Stomach (tissue), 9 donors: ENCODE results near the gene MBD4. TPM values are rescaled to one million over a fixed set of nuclear protein-coding genes. Genes with fewer than 3 reads are reported as not detected.
"Not testable (repeated sequence)": the region's sequence is repeated elsewhere in the genome, so short reads cannot be mapped to it uniquely, and the experiment has no call there.

Experiments used
- DNase-seq, 2 donors: peaks; one replicate each; pipeline versions ENCODE4 v3.0.0 to v3.0.0-alpha.2; 2013 to 2019
- H3K27ac ChIP-seq, 5 donors: fragments of 200-600 bp in 4 of 5; sonication (generic) in 4 of 5; one replicate each; pipeline ENCODE4 v1.5.1; 2013 to 2019; ENCODE audit warnings: mild to moderate bottlenecking in 1 of 5, moderate library complexity in 1 of 5
- H3K27me3 ChIP-seq, 3 donors: fragments of 200-600 bp; sonication (generic); one replicate each; pipeline ENCODE4 v1.5.1; 2017 to 2019; ENCODE audit warnings: mixed run types in 1 of 3
- H3K36me3 ChIP-seq, 4 donors: fragments of 200-600 bp; sonication (generic); 1 replicate in 3 of 4; 2 replicates in 1 of 4; pipeline ENCODE4 v1.5.1; 2016 to 2019
- H3K4me1 ChIP-seq, 4 donors: fragments of 200-600 bp; sonication (generic); one replicate each; pipeline ENCODE4 v1.5.1; 2016 to 2019
- H3K4me3 ChIP-seq, 4 donors: fragments of 200-600 bp; sonication (generic) in 3 of 4; one replicate each; pipeline ENCODE4 v1.5.1; 2016 to 2019; ENCODE audit warnings: mild to moderate bottlenecking in 1 of 4
- H3K9me3 ChIP-seq, 4 donors: fragments of 200-600 bp; sonication (generic); one replicate each; pipeline ENCODE4 v1.5.1; 2016 to 2019
- EP300 ChIP-seq: sonication (generic); formaldehyde crosslinking; IDR thresholded peaks from one replicate; pipeline ENCODE4 v1.6.1; 2017; ENCODE audit warnings: antibody characterized with exemption
- POLR2A ChIP-seq, 4 donors: fragments of 450-650 bp; IDR thresholded peaks; one replicate each; pipeline ENCODE4 v1.6.1; 2016; ENCODE audit warnings: antibody characterized with exemption in 4 of 4, control low read depth in 2 of 4, mild to moderate bottlenecking in 1 of 4, moderate library complexity in 1 of 4
- POLR2AphosphoS5 ChIP-seq, 3 donors: sonication (generic); formaldehyde crosslinking; IDR thresholded peaks; one replicate each; pipeline ENCODE4 v1.6.1; 2016; ENCODE audit warnings: antibody characterized with exemption in 3 of 3
- WGBS, 5 donors: extraction: QIAGEN DNeasy Blood & Tissue Kit in 3 of 5; methylation state at CpG; one replicate each; pipeline versions ENCODE4 v1.1.5 to v1.1.7; 2013 to 2018; 5-methylcytosine and 5-hydroxymethylcytosine counted together
- intact Hi-C: fragments of 100-400 bp; cut with DNase I; formaldehyde crosslinking; loops from one replicate; pipeline ENCODE4 v1.15.1; 2023; ENCODE audit warnings: low total_unique reads
- polyA plus RNA-seq, 3 donors: library from polyadenylated mRNA; stranded (reverse); fragments of 200-250 nt; gene quantifications; one replicate each; pipeline ENCODE4 v1.2.3, GENCODE V29; 2013
- total RNA-seq, 5 donors: library from RNA; depleted of rRNA; stranded (reverse); fragments of >200 nt; gene quantifications; one replicate each; pipeline versions ENCODE4 v1.1.0 to v1.2.3, GENCODE V29; 2014 to 2016
- TF ChIP-seq, protein P1 (sequence below), 7 experiments: fragments of 450-650 bp in 4 of 7; fragments of 200-600 bp in 3 of 7; sonication (generic) in 3 of 7; IDR thresholded peaks; one replicate each; pipeline ENCODE4 v1.5.1; 2016 to 2019; ENCODE audit warnings: antibody characterized with exemption in 7 of 7, control low read depth in 2 of 7, mild to moderate bottlenecking in 1 of 7
- donor health status: healthy with polysubstance abuse.
- donor health status: Bipolar disorder and iron deficiency.
- donor health status: healthy.

Gene MBD4
- total and polyA plus RNA-seq, 8 donors = 5.8 to 74.1 (median 21.7) TPM

DNA sequence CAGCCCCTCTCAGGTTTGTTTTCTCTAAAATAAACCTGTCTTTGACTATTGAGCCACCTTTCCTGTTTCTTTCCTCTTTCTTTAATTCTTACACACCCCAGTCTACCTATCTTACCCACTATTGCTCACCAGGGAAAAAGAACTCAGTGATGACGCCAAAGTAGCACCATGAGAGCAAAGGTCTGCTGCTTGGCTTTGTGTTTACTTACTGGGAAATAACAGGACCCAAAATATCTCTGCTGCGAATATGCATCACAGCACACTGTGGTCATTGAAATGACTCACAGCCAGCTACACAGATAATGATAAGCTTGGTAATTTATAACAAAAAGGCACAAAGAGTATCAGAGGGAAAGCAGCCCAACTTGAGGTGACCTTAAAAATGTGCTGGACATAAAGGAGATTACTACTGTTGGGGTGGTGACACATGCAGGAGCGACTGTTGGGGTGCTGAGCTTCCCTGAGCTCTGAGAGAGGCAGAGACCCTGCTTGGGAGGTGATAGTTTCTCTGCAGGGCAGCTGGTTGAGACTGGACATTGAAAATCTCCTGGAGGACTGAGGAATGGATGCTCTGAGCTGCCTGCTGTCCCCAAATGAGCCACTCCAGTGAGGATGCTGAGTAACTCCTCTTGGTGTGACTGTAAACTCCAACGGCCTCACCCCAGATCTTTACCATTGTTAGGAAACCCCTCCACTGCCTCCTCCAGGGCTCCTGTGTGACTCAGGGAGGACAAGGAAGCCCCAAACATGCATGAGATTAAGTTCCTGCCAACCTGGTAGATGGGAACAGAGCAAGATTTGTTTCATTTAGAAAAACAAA is 25.9 kb downstream of the MBD4 start:
- peak in 1 of 2 donors; percentile 77 for DNase-seq
- Histone ChIP-seq H3K27me3 (no peaks in the 10 kb centered on the region), H3K4me3 (no peak overlapping the region), H3K9me3 (no peaks in the 10 kb centered on the region), H3K27ac (peak overlapping the region; percentile 47 to 84 (median 71)), H3K36me3 (no peaks in the 10 kb centered on the region), H3K4me1 (peaks cover 6 to 19% (median 10%) of the 10 kb centered on the region in 4 donors)
- intact Hi-C loops = no loop called here
- TF ChIP-seq, protein P1, sequence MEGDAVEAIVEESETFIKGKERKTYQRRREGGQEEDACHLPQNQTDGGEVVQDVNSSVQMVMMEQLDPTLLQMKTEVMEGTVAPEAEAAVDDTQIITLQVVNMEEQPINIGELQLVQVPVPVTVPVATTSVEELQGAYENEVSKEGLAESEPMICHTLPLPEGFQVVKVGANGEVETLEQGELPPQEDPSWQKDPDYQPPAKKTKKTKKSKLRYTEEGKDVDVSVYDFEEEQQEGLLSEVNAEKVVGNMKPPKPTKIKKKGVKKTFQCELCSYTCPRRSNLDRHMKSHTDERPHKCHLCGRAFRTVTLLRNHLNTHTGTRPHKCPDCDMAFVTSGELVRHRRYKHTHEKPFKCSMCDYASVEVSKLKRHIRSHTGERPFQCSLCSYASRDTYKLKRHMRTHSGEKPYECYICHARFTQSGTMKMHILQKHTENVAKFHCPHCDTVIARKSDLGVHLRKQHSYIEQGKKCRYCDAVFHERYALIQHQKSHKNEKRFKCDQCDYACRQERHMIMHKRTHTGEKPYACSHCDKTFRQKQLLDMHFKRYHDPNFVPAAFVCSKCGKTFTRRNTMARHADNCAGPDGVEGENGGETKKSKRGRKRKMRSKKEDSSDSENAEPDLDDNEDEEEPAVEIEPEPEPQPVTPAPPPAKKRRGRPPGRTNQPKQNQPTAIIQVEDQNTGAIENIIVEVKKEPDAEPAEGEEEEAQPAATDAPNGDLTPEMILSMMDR (IDR thresholded peaks at IDR 0.05) = peak in 1 of 7 experiments; percentile 6
- TF ChIP-seq POLR2A (IDR thresholded peaks at IDR 0.05) (no peak), EP300 (no peak), POLR2AphosphoS5 (IDR thresholded peaks at IDR 0.05) (peak in 2 of 3 donors; percentile 11 to 73)
- WGBS, 5 donors = 30 to 44% (median 35%) methylated on average over 4 of the region's 4 CpGs

DNA sequence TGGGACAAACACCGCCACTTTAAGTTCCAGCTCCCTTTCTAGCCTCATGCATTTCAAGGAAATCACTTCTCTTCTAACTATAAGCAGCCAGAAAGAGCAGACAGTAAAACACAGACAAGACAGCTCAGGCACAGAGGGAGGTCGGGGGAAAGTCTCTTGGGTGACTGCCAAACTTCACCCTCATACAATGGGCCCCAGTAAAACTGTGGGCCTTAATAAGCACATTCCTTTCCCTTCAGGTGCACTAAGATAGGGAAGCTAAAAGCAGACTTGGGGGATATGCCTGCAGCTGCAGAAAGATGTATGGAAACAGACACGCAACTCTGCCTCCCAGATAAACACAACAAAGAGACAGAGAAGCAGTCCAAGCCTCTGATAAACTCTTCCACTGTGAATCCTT is 26.5 kb downstream of the MBD4 start:
- H3K9me3 ChIP-seq, DNase-seq, intact Hi-C loops, H3K4me3 ChIP-seq, H3K27me3 ChIP-seq, H3K36me3 ChIP-seq: not testable (repeated sequence)
- Histone ChIP-seq H3K4me1 (peaks cover 6 to 19% (median 10%) of the 10 kb centered on the region in 4 donors), H3K27ac (peak overlapping the region; percentile 16 to 84 (median 71))
- WGBS, 5 donors = 41 to 63% (median 56%) methylated on average over 3 of the region's 3 CpGs

DNA sequence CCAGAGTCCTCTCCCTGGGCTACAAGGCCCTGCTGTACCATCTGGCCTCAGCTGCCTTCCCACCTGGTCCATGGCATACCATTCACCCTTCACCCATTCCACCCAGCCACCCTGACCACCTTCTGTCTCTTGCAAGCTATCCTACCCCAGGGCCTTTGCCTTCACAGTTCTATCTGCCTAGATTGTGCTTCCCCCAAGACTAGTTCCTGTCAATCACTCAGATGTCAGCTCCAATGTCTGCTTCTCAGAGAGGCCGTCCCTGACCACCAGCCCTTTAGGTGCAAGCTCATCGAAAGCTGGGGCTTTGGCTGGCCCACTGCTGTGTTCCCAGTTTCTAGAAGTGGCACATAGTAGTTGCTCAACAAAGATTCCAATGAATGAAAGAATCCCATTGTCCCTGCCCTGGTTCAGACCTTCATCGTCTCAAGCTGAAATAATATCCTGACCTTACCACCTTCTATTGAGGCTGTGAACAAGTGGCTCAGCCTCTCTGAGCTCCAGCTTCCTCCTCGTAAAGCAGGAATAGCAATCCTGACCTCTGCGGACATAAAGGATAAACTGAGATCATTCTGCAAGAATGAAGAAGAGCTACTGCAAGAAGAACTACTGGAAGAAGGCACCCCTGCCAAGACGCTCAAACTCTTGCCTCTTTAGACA is 27.1 kb downstream of the MBD4 start:
- peak overlapping the region in 3 of 5 donors; percentile 71 to 84 (median 74) for H3K27ac ChIP-seq
- H3K36me3 ChIP-seq = no peaks in the 10 kb centered on the region
- no peak for DNase-seq
- H3K4me1 ChIP-seq = peaks cover 6 to 19% (median 10%) of the 10 kb centered on the region in 4 donors
- no peak overlapping the region for H3K4me3 ChIP-seq
- intact Hi-C loops = no loop called here
- no peak for TF ChIP-seq POLR2AphosphoS5 (IDR thresholded peaks at IDR 0.05)
- no peak for TF ChIP-seq EP300
- H3K27me3 ChIP-seq = no peaks in the 10 kb centered on the region
- 66 to 83% (median 81%) methylated on average over 6 of the region's 6 CpGs for WGBS, 5 donors
- H3K9me3 ChIP-seq = no peaks in the 10 kb centered on the region

DNA sequence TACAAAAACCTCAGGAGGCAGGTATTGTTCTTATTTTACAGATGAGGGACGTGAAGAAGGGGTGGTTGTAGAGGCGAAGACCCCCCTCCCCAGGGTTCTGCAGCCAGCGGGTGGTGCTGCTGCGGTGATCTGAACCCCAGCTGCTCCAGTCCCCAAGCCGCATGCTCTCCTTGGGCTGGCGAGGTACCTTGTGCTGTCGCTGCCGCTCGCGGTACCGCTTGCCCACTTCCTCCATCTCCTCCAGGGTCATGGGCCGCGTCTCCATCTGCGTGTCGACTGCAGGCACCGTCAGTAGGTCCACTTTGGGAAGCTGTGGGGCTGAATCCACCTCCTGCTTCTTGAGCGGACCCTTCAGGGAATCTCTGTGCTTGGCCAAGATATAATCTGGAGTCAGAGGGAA is 28.8 kb downstream of the MBD4 start:
- TF ChIP-seq, protein P1 (IDR thresholded peaks at IDR 0.05) = no peak
- TF ChIP-seq POLR2AphosphoS5 (IDR thresholded peaks at IDR 0.05) (no peak), EP300 (no peak), POLR2A (IDR thresholded peaks at IDR 0.05) (no peak)
- Histone ChIP-seq H3K27ac (no peak overlapping the region), H3K36me3 (no peaks in the 10 kb centered on the region), H3K27me3 (no peaks in the 10 kb centered on the region), H3K4me3 (no peak overlapping the region), H3K9me3 (no peaks in the 10 kb centered on the region), H3K4me1 (peaks cover 6 to 19% (median 10%) of the 10 kb centered on the region in 4 donors)
- no peak for DNase-seq
- intact Hi-C loops = no loop called here
- WGBS, 5 donors = 88 to 93% (median 91%) methylated on average over 17 of the region's 17 CpGs

DNA sequence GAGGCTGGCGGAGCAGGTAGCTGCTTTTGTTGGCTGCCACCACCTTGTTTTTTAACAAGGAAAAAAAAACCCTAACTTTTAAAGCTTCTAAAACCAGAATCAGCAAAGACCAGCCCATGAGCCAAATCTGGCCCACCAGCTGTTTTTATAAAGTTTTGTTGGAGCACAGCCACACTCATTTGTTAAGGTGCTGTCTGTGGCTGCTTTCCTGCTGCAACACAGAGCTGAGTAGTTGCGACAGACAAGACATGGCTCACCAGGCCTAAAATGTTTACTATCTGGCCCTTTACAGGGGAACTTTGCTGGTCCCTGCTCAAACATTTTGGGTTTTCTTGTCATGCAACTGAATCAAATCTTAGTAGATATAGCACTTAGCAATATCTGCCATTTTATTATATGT is 30.2 kb downstream of the MBD4 start:
- Histone ChIP-seq H3K4me3 (no peak overlapping the region), H3K27me3 (no peaks in the 10 kb centered on the region), H3K4me1 (peaks cover 6 to 19% (median 8%) of the 10 kb centered on the region in 4 donors), H3K9me3 (no peaks in the 10 kb centered on the region), H3K36me3 (no peaks in the 10 kb centered on the region), H3K27ac (no peak overlapping the region)
- peak in 1 of 2 donors; percentile 28 for DNase-seq
- intact Hi-C loops = no loop called here
- 66 to 82% (median 73%) methylated on average over 2 of the region's 2 CpGs for WGBS, 5 donors
- peak in 1 of 3 donors; percentile 4 for TF ChIP-seq POLR2AphosphoS5 (IDR thresholded peaks at IDR 0.05)
- TF ChIP-seq, protein P1 (IDR thresholded peaks at IDR 0.05) = no peak
